Stimulated activated CD8-positive, alpha-beta memory T cell treated with anti-CD3 and anti-CD28 coated beads, Interleukin-4, amount 100 ng/mL, for 1 hour (primary cell): ENCODE data around the gene AP1S1.
A peak's percentile ranks its signal among the peaks of the same experiment; 100 is the strongest.
"Not testable (repeated sequence)": the region's sequence is repeated elsewhere in the genome, so short reads cannot be mapped to it uniquely, and the experiment has no call there.

Experiments
- DNase-seq, 2 donors: peaks; one replicate each; pipeline ENCODE4 v3.0.0-alpha.2; 2020; ENCODE audit warnings: low read depth in 2 of 2, low spot score in 1 of 2

The AP1S1 gene

DNA sequence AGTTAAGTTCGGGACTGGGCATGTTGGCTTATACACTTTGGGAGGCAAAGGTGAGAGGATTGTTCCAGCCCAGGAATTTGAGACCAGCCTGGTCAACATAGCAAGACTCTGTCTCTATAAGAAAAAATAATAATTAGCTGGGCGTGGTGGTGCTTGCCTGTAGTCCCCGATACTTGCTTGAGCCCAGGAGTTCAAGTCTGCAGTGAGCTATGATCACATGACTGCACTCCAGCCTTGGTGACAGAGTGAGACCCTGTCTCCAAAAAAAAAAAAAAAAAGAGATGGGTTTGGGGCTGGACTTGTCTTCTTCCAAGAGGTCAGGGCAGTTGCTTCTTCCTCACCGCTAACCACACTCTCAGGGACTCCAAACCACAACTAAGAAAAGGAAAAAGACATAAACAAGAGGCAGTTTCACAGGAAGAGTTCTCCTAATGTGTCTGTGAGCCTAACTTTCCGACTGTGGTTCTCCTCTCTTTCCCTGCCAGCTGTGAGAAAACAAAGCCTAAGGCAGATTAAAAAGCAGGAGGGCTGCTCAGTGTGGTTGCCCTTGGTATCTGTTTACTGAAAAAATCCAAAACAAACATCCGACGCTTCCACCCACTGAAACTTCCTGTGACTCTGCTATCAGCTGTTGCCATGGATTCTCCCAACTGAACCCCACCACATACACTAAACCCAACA lies 29.8 kb upstream of the AP1S1 start:
- DNase-seq: no peak

DNA sequence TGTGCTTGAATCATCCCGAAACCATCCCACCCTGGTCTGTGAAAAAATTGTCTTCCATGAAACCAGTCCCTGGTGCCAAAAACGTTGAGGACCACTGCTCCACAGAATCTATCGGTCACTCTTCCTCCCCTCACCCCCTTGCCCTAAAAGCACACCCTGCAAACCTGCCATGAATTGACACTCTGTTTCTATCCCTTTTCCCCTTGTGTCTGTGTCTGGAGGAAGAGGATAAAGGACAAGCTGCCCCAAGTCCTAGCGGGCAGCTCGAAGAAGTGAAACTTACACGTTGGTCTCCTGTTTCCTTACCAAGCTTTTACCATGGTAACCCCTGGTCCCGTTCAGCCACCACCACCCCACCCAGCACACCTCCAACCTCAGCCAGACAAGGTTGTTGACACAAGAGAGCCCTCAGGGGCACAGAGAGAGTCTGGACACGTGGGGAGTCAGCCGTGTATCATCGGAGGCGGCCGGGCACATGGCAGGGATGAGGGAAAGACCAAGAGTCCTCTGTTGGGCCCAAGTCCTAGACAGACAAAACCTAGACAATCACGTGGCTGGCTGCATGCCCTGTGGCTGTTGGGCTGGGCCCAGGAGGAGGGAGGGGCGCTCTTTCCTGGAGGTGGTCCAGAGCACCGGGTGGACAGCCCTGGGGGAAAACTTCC lies 28.2 kb upstream of the AP1S1 start:
- DNase-seq: no peak

DNA sequence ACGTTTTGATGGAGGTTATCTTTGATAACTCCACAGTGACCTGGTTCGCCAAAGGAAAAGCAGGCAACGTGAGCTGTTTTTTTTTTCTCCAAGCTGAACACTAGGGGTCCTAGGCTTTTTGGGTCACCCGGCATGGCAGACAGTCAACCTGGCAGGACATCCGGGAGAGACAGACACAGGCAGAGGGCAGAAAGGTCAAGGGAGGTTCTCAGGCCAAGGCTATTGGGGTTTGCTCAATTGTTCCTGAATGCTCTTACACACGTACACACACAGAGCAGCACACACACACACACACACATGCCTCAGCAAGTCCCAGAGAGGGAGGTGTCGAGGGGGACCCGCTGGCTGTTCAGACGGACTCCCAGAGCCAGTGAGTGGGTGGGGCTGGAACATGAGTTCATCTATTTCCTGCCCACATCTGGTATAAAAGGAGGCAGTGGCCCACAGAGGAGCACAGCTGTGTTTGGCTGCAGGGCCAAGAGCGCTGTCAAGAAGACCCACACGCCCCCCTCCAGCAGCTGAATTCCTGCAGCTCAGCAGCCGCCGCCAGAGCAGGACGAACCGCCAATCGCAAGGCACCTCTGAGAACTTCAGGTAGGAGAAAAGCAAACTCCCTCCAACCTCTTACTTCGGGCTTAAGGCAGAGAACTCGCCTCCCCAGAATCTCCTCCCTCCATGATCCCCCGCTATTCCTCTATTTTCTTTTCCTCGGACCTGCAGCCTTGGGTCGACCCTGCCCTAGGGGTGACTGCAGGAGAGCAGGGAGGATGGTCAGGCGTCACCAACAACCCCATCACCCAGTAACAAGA lies 27.4 kb upstream of the AP1S1 start, which contains the start of gene SERPINE1:
Gene SERPINE1 (plus strand): TSS at position 454 of the 809 bp plus-strand sequence. CDS start 1,290 bp downstream, outside the sequence.
- peak in 1 of 2 donors; percentile 29 for DNase-seq

DNA sequence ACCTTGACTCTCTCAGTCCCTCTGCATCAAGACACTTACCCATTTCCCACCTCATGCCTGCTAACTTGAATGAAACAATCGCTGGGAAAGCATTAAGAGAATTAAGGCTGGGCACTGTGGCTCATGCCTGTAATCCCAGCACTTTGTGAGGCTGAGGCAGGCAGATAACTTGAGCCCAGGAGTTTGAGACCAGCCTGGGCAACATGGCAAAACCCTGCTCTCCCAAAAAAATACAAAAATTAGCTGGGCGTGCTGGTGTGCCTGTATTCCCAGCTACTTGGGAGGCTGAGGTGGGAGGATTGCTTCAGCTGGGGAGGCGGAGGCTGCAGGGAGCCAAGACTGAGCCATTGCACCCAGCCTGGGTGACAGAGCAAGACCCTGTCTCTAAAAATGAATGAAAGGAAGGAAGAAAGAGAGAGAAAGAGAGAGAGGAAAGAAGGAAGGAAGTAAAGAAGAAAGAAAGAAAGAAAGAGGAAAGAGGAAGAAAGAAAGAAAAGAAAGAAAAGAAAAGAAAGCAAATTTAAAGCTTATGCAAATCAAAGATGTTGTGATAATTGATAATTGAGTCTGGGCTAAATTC lies 26.7 kb upstream of the AP1S1 start:
- no peak for DNase-seq

DNA sequence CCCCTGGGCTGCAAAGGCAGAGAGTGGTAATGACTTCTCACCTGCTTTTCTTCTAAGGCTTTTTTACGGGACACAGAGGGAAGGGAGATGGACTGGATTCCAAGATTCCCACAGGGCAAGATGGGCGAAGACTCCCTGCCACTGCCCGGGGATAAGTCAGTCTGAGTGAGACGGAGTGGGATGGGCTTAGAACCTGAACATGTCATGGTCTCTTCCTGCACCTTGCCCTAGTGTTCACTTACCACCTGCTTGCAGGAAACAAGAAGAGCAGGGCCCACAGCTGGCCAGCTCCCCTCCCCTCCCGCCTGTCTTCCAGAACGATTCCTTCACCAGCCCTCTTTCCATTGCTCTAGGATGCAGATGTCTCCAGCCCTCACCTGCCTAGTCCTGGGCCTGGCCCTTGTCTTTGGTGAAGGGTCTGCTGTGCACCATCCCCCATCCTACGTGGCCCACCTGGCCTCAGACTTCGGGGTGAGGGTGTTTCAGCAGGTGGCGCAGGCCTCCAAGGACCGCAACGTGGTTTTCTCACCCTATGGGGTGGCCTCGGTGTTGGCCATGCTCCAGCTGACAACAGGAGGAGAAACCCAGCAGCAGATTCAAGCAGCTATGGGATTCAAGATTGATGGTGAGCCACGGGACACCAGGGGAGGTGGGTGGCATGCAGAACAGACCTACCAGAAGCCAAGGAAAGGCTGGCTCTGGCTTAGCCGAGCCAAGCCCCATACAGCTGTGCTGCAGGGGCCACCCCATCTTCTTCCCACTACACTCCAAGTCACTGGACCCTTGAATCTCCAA lies 26.0 kb upstream of the AP1S1 start:
- DNase-seq: no peak

DNA sequence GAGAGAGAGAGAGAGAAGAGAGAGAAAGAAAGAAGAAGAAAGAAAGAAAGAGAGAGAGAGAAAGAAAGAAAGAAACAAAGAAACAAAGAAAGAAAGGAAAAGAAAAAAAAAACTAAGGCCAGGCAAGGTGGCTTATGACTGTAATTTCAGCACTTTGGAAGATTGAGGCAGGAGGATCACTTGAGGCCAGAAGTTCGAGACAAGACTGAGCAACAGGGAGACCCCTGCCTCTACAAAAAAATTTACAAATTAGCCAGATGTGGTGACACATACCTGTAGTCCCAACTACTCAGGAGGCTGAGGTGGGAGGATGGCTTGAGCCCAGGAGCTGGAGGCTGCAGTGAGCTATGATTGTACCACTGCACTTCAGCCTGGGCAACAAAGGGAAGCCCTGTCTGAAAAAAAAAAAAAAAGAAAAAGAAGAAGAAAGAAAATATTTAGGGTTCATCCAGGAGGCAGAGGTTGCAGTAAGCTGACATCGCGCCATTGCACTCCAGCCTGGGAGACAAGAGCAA lies 24.6 kb upstream of the AP1S1 start:
- no peak for DNase-seq

DNA sequence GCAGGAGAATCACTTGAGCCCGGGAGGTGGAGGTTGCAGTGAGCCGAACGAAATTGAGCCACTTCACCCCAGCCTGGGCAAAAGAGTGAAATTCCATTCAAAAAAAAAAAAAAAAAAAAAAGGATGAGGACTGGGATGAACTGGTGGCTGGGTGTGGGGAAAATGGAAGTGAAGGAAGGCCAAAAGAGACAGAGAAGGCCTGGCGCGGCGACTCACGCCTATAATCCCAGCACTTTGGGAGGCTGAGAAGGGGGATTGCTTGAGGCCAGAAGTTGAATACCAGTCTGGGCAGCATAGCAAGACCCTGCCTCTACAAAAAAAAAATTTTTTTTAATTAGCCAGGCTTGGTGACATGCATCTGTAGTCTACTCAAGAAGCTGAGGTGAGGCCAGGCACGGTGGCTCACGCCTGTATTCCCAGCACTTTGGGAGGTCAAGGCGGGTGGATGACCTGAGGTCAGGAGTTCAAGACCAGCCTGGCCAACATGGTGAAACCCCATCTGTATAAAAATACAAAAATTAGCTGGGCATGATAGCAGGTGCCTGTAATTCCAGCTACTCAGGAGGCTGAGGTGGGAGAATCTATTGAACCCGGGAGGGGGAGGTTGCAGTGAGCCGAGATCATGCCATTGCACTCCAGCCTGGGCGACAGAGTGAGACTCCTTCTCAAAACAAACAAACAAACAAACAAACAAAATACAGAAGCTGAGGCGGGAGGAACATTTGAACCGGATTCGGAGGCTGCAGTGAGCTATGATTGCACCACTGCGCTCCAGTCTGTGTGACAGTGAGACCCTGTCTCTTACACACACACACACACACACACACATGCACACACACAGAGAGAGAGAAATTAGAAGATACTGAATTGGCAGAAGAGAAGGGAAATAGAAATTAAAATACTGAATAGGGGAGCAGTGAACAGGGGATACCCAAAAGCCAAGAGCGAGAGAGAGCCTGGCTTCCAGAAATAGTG lies 21.4 kb upstream of the AP1S1 start:
- DNase-seq: not testable (repeated sequence)

DNA sequence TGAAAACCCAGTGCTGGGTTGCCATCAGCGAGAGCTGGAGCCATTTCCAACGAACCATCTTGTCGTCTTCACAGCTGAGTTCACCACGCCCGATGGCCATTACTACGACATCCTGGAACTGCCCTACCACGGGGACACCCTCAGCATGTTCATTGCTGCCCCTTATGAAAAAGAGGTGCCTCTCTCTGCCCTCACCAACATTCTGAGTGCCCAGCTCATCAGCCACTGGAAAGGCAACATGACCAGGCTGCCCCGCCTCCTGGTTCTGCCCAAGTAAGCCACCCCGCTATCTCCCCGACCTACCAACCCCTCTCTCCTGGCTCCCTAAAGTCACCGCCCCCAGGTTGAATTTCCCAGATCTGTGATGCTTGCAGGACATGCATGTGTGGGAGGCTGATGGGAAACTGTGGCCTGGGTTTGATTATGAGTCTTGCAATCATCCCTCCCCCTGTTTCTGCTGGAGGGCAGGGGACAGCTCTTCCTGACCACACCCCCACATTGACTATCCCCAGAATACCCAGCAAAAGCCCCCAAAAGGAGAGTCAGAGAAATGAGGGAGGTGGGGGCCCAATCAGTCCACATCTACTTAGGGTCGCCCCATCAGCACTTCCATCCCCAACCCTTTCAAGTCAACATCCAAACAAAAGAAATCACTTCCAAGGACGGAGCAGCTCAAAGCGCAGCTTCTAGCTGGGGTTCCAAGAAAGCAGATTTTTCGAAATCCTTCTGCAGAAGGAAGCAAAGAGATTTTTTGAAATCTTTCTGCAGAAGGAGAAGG lies 20.5 kb upstream of the AP1S1 start:
- DNase-seq: no peak

DNA sequence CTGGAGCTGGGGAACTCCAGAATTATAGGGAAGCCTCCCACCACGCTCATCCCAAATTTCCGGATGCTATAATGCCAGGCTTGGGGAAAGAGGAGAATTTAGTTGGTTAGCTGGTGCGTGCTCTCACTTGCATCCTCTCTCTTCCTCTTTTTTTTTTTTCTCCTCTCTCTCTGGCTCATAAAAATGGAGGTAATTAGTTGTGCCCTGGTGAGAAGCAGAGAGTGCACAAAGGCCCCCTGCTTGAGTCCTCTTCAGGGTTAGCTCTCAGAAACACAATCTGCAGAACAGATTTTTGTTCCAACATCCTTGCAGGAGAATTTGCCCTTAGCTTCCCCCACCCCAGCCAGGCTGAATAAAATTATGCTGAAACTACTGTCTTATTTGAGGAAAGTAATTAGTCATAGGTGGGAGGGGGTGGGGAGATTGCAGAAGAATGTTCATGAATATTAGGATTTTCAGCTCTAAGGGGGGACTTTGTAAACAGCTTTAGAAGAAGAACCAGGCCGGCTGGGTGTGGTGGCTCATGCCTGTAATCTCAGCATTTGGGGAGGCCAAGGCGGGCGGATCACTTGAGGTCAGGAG lies 19.8 kb upstream of the AP1S1 start:
- no peak for DNase-seq

DNA sequence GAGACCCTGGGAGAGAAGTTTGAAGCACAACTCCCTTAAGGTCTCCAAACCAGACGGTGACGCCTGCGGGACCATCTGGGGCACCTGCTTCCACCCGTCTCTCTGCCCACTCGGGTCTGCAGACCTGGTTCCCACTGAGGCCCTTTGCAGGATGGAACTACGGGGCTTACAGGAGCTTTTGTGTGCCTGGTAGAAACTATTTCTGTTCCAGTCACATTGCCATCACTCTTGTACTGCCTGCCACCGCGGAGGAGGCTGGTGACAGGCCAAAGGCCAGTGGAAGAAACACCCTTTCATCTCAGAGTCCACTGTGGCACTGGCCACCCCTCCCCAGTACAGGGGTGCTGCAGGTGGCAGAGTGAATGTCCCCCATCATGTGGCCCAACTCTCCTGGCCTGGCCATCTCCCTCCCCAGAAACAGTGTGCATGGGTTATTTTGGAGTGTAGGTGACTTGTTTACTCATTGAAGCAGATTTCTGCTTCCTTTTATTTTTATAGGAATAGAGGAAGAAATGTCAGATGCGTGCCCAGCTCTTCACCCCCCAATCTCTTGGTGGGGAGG lies 16.5 kb upstream of the AP1S1 start:
- no peak for DNase-seq

DNA sequence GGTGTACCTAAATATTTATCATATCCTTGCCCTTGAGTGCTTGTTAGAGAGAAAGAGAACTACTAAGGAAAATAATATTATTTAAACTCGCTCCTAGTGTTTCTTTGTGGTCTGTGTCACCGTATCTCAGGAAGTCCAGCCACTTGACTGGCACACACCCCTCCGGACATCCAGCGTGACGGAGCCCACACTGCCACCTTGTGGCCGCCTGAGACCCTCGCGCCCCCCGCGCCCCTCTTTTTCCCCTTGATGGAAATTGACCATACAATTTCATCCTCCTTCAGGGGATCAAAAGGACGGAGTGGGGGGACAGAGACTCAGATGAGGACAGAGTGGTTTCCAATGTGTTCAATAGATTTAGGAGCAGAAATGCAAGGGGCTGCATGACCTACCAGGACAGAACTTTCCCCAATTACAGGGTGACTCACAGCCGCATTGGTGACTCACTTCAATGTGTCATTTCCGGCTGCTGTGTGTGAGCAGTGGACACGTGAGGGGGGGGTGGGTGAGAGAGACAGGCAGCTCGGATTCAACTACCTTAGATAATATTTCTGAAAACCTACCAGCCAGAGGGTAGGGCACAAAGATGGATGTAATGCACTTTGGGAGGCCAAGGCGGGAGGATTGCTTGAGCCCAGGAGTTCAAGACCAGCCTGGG lies 15.9 kb upstream of the AP1S1 start:
- peak; percentile 73 to 75 for DNase-seq

DNA sequence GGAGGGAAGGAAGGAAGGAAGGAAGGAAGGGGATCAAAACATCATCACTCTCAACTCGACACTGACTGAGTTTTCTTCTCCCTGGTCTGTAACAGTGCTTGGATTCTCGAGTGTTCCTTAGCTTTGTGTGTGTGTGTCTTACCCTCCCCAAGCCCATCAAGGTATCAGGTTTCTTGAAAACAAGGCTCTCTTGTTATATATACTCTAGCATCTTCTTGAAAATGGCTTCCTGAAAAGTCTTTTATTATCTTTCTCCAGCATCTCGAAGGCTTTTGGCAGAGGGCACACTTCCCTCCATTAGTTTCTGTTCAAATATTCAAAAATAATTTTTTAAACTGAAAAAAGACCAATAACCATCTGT lies 14.0 kb upstream of the AP1S1 start:
- no peak for DNase-seq

DNA sequence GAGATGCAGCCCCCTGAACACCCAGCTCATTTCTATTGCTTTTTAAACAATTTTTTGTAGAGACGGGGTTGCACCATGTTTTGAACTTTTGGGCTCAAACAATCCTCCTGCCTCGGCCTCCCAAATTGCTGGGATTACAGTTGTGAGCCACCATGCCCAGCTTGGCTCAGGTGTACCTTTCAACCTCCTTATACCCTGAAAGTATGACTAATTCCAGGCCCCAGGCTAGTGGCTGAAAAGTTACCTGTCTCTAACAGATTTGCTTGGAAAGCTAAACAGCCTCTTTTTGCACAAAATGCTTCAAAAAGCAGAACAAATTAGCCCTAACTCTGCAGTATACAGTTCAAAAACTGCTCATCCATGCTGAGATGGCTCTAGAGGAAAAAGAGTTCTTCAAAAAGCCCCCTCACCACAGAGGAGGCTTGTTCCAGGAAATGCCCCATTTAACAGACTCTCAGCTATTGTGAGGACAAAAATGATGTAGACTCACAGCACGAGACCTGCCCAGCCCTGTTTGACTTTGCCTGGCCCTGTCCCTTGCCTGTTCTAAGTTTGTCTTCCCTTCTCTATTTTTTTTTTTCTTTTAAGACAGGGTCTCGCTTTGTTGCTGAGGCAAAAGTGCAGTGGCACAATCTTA lies 13.4 kb upstream of the AP1S1 start:
- DNase-seq: no peak

DNA sequence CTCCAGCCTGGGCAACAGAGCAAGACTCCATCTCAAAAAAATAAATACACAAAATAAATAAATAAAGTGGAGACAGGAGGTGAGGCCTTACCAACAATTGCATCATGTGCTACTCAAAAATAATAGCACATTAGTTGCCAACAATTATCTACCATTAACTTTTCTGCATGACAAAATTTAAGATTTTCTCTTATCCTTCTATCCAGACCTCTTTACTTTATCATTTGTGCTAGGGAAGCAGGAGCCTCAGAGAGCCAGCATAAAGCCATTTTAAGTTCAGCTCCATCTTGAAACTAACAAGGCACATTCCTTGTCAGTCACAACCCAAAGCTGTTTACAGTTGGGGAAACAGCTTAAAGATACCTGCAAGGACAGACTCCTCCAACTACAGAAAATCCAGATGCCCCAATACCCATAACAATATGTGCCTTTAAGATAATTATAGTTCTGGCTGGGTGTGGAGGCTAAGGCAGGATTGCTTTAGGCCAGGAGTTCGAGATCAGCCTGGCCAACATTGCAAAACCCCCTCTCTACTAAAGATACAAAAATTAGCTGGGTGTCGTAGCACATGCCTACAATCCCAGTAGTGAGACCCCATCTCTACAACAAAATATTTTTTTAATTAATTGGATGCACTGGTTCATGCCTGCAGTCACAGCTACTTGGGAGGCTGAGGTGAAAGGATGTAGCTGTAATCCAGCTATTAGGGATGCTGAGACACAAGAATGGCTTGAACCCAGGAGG lies 2.2 kb upstream of the AP1S1 start:
- DNase-seq: no peak

DNA sequence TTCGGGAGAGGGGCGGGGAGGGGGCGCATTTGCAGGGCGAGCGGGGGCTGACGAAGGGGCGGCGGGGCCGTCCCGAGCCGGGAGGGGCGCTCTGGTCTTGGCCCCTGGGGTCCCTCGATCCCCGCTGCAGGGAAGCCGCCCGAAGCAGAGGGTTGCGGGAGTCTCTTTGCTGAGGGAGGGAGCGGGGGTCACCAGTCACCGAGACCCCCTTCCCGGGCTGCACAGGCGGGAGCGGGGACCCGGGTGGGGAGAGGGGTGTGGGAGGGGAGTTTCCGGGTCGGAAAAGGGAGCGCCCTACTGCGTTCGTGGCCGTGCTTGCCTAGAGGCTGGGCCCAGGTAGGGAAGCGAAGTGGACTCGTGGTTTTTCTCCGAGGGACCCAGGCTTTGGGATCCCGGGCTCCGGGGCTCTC lies 422 bp downstream of the AP1S1 start:
- DNase-seq: no peak

DNA sequence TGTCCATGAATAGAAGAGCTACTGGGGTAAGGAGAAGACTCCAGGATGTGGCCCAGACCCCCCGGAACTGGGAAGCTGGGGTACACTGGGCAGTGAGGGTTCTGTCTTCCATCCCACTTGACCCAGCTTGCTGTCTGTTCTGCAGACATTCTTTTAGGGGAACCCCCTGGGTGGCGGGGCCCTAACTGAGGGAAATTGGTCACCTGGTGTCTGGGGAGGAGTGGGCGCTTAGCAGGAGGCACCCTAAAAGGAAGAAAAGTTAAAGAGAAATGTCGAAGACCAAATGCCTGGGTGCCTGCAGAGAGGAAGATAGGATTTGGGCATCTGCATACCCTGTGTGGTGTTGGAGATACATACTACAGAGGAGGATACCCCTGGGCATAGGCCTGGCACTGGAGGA lies 1.0 kb downstream of the AP1S1 start:
- no peak for DNase-seq
